ENCODE data around the gene IFT122. TPM values are rescaled to one million over a fixed set of nuclear protein-coding genes. Genes with fewer than 3 reads are reported as not detected.
A peak's percentile ranks its signal among the peaks of the same experiment; 100 is the strongest.

The IFT122 gene
- total and polyA plus RNA-seq, 8 donors, result 9.9 to 163 (median 19.6) TPM

GRCh38 chr3:129439226-129439816 lies 703 bp upstream of the IFT122 start:
- H3K9me3 ChIP-seq, result no peaks in the 10 kb centered on the region
- peaks cover 55 to 88% (median 72%) of the 10 kb centered on the region in 4 donors for H3K4me1 ChIP-seq
- peak overlapping the region; percentile 74 to 91 (median 78) for H3K4me3 ChIP-seq
- DNase-seq, result peak; percentile 45 to 62
- intact Hi-C loops (cut with DNase I; ENCODE audit: low total_unique reads), result no loop called here
- H3K36me3 ChIP-seq, result peaks cover 13 to 34% (median 29%) of the 10 kb centered on the region in 4 donors
- H3K27ac ChIP-seq, result peak overlapping the region; percentile 89 to 94 (median 92)
- WGBS, 5 donors, result 0 to 1% (median 0%) methylated on average over 17 of the region's 17 CpGs
- no peaks in the 10 kb centered on the region for H3K27me3 ChIP-seq
- TF ChIP-seq, protein P1, sequence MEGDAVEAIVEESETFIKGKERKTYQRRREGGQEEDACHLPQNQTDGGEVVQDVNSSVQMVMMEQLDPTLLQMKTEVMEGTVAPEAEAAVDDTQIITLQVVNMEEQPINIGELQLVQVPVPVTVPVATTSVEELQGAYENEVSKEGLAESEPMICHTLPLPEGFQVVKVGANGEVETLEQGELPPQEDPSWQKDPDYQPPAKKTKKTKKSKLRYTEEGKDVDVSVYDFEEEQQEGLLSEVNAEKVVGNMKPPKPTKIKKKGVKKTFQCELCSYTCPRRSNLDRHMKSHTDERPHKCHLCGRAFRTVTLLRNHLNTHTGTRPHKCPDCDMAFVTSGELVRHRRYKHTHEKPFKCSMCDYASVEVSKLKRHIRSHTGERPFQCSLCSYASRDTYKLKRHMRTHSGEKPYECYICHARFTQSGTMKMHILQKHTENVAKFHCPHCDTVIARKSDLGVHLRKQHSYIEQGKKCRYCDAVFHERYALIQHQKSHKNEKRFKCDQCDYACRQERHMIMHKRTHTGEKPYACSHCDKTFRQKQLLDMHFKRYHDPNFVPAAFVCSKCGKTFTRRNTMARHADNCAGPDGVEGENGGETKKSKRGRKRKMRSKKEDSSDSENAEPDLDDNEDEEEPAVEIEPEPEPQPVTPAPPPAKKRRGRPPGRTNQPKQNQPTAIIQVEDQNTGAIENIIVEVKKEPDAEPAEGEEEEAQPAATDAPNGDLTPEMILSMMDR (IDR thresholded peaks at IDR 0.05), result no peak
- TF ChIP-seq POLR2A (IDR thresholded peaks at IDR 0.05) (no peak), EP300 (IDR thresholded peaks at IDR 0.05) (no peak), POLR2AphosphoS5 (IDR thresholded peaks at IDR 0.05) (no peak)

GRCh38 chr3:129440618-129441190 lies 680 bp downstream of the IFT122 start:
- Histone ChIP-seq H3K9me3 (no peaks in the 10 kb centered on the region), H3K4me1 (peaks cover 49 to 88% (median 74%) of the 10 kb centered on the region in 4 donors), H3K36me3 (peaks cover 13 to 24% (median 22%) of the 10 kb centered on the region in 4 donors), H3K27ac (peak overlapping the region; percentile 89 to 96 (median 92)), H3K4me3 (peak overlapping the region; percentile 74 to 91 (median 78)), H3K27me3 (no peaks in the 10 kb centered on the region)
- 4 to 6% (median 5%) methylated on average over 9 of the region's 9 CpGs for WGBS, 5 donors
- TF ChIP-seq POLR2A (IDR thresholded peaks at IDR 0.05) (no peak), POLR2AphosphoS5 (IDR thresholded peaks at IDR 0.05) (no peak), EP300 (IDR thresholded peaks at IDR 0.05) (no peak)
- TF ChIP-seq, protein P1 (IDR thresholded peaks at IDR 0.05), result no peak
- DNase-seq, result no peak
- intact Hi-C loops (cut with DNase I; ENCODE audit: low total_unique reads), result no loop called here

DNA sequence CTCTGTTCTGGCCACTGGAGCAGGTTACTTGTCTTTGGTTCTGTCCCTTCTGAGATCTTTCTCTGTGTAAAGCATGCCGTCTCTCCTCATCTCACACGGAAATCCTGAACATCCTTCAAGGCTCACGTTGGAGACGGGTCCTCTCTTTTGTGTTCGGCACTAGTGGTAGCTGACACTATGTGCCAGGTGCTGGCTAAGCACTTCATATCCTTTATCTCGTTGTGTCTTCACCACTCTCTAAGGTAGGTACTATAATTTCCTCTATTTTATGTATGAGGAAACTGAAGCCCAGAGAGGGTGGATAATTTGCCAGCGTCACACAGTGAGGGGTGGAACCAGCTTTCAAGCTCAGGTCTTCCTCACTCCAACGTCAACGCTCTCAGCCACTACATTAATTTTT lies 1.2 kb downstream of the IFT122 start:
- intact Hi-C loops (cut with DNase I; ENCODE audit: low total_unique reads), result no loop called here
- peak overlapping the region; percentile 11 to 94 (median 92) for H3K27ac ChIP-seq
- no peak for TF ChIP-seq POLR2AphosphoS5 (IDR thresholded peaks at IDR 0.05)
- no peak for TF ChIP-seq EP300 (IDR thresholded peaks at IDR 0.05)
- no peak for TF ChIP-seq POLR2A (IDR thresholded peaks at IDR 0.05)
- TF ChIP-seq, protein P1 (IDR thresholded peaks at IDR 0.05), result no peak
- H3K9me3 ChIP-seq, result no peaks in the 10 kb centered on the region
- WGBS, 5 donors, result 25 to 49% (median 41%) methylated on average over 9 of the region's 9 CpGs
- H3K27me3 ChIP-seq, result no peaks in the 10 kb centered on the region
- peak overlapping the region; percentile 74 to 91 (median 78) for H3K4me3 ChIP-seq
- peaks cover 44 to 88% (median 73%) of the 10 kb centered on the region in 4 donors for H3K4me1 ChIP-seq
- H3K36me3 ChIP-seq, result peaks cover 13 to 19% (median 17%) of the 10 kb centered on the region in 4 donors
- no peak for DNase-seq

DNA sequence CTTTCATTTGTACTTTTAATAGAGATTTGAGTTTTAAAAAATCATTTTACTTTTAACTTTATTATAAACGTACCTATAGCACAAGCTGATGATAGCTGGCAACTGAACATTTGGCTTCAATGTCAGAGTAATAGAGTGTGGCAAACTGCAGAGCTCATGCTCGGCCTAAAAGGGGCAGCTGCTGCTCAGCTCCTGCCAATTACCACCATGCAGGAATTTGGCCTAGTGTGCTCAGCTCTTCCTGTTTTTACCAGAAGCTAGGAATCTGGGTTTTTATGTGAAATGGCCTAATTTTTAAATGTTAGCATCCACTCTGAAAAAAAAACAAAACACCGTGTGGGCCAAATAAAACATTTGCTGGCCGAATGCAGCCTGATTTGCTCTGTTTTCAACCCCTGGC lies 1.8 kb downstream of the IFT122 start:
- Histone ChIP-seq H3K4me3 (peak overlapping the region in 2 of 4 donors; percentile 74 to 91), H3K27ac (peak overlapping the region in 4 of 5 donors; percentile 89 to 94 (median 92)), H3K27me3 (no peaks in the 10 kb centered on the region), H3K4me1 (peaks cover 43 to 88% (median 74%) of the 10 kb centered on the region in 4 donors), H3K36me3 (peaks cover 9 to 14% (median 11%) of the 10 kb centered on the region in 4 donors), H3K9me3 (no peaks in the 10 kb centered on the region)
- intact Hi-C loops (cut with DNase I; ENCODE audit: low total_unique reads), result no loop called here
- TF ChIP-seq POLR2AphosphoS5 (IDR thresholded peaks at IDR 0.05) (peak in 1 of 3 donors; percentile 19), POLR2A (IDR thresholded peaks at IDR 0.05) (no peak)
- WGBS, 5 donors, result 16 to 26% (median 22%) methylated on average over 4 of the region's 4 CpGs
- peak in 1 of 2 donors; percentile 53 for DNase-seq
